Osteoblast (primary cell): ENCODE measurements around the gene SH3PXD2B. TPM values are rescaled to one million over a fixed set of nuclear protein-coding genes. Genes with fewer than 3 reads are reported as not detected.
"Not testable (repeated sequence)": the region's sequence is repeated elsewhere in the genome, so short reads cannot be mapped to it uniquely, and the experiment has no call there.

Source experiments
- DNase-seq: peaks from one replicate; pipeline ENCODE4 v3.0.0; 2011; ENCODE audit warnings: low spot score, mixed read lengths; ENCODE audit not compliant: insufficient read length; ENCODE audit errors: missing footprints
- H2AFZ ChIP-seq: 2 replicates; pipeline ENCODE4 v1.6.0; 2011; ENCODE audit warnings: mild to moderate bottlenecking, low read length
- H3K27ac ChIP-seq: 2 replicates; pipeline ENCODE4 v1.5.1; 2011; ENCODE audit warnings: mild to moderate bottlenecking, low read depth, low read length, moderate library complexity
- H3K27me3 ChIP-seq: 2 replicates; pipeline ENCODE4 v1.6.0; 2012; ENCODE audit warnings: mild to moderate bottlenecking, control low read depth, inconsistent platforms, low read length, moderate library complexity; ENCODE audit not compliant: insufficient read depth
- H3K36me3 ChIP-seq: 2 replicates; pipeline ENCODE4 v1.5.1; 2011; ENCODE audit warnings: mild to moderate bottlenecking, low read length, control low read depth, moderate library complexity; ENCODE audit not compliant: insufficient read depth
- H3K4me1 ChIP-seq: 2 replicates; pipeline ENCODE4 v1.5.1; 2011; ENCODE audit warnings: mild to moderate bottlenecking, low read length, control low read depth, moderate library complexity; ENCODE audit not compliant: insufficient read depth
- H3K4me2 ChIP-seq: 2 replicates; pipeline ENCODE4 v1.6.0; 2011; ENCODE audit warnings: mild to moderate bottlenecking, low read length; ENCODE audit not compliant: insufficient read depth
- H3K4me3 ChIP-seq: fragments of 200-600 bp; sonication (generic); 3 replicates; pipeline ENCODE4 v1.5.1; 2012; ENCODE audit warnings: mild to moderate bottlenecking, low read length, inconsistent platforms; ENCODE audit not compliant: insufficient read depth
- H3K79me2 ChIP-seq: 2 replicates; pipeline ENCODE4 v1.6.0; 2012; ENCODE audit warnings: mild to moderate bottlenecking, low read length, control low read depth, inconsistent platforms; ENCODE audit not compliant: insufficient read depth
- H3K9me3 ChIP-seq: 2 replicates; pipeline ENCODE4 v1.5.1; 2011; ENCODE audit warnings: low read depth, low read length, control low read depth
- H4K20me1 ChIP-seq: 2 replicates; pipeline ENCODE4 v1.6.0; 2012; ENCODE audit warnings: mild to moderate bottlenecking, low read length, control low read depth; ENCODE audit not compliant: insufficient read depth
- CTCF ChIP-seq: IDR thresholded peaks from 2 replicates; pipeline ENCODE4 v1.5.1; 2011; ENCODE audit warnings: mild to moderate bottlenecking, low read depth, low read length, moderate library complexity; ENCODE audit errors: extremely low read depth
- total RNA-seq: library from RNA; depleted of rRNA; stranded (reverse); fragments of >200 nt; gene quantifications from 2 replicates; pipeline ENCODE4 v1.2.3, GENCODE V29; 2012

Gene SH3PXD2B
- total RNA-seq, 1 donor = 58.3 TPM

DNA sequence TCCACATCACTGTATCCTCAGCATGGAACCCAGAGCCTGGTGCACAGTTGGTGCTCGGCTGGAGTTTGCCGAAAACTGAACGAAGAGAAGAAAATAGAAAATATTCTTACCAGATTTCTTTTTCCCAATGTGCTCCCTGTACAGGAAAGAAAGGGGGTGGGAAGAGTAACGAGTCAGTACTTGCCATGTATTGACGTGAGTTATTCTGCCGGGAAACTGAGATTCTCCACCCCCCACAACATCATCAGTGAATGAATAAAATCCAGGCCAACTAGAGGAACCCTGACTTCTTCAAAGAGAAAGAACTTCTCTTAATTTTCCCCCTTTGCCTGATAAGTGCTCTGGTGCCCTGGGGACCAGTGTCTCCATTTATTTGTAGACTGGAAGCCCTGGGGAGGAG, 80.6 kb downstream of the SH3PXD2B start:
- Histone ChIP-seq H2AFZ (no peak overlapping the region), H3K4me3 (no peak overlapping the region), H3K27me3 (no peaks in the 10 kb centered on the region), H3K4me1 (no peaks in the 10 kb centered on the region), H4K20me1 (peaks cover 12% of the 10 kb centered on the region), H3K36me3 (peaks cover 31% of the 10 kb centered on the region), H3K27ac (no peak overlapping the region), H3K9me3 (no peaks in the 10 kb centered on the region), H3K79me2 (no peaks in the 10 kb centered on the region), H3K4me2 (no peak overlapping the region)
- no peak for DNase-seq
- no peak for TF ChIP-seq CTCF

GRCh38 chr5:172371684-172372083, 82.6 kb downstream of the SH3PXD2B start:
- Histone ChIP-seq H2AFZ (no peak overlapping the region), H3K36me3 (peaks cover 31% of the 10 kb centered on the region), H3K27me3 (no peaks in the 10 kb centered on the region), H3K9me3 (no peaks in the 10 kb centered on the region), H3K27ac (no peak overlapping the region), H4K20me1 (peaks cover 8% of the 10 kb centered on the region), H3K4me2 (no peak overlapping the region), H3K4me3 (no peak overlapping the region), H3K79me2 (no peaks in the 10 kb centered on the region), H3K4me1 (no peaks in the 10 kb centered on the region)
- TF ChIP-seq CTCF = no peak
- DNase-seq = no peak

- peak; percentile 76 for DNase-seq
- Histone ChIP-seq H3K79me2 (no peaks in the 10 kb centered on the region), H3K4me1 (no peaks in the 10 kb centered on the region), H3K9me3 (no peaks in the 10 kb centered on the region), H3K4me3 (no peak overlapping the region), H3K36me3 (peaks cover 28% of the 10 kb centered on the region), H3K4me2 (no peak overlapping the region), H2AFZ (no peak overlapping the region), H4K20me1 (peaks cover 8% of the 10 kb centered on the region), H3K27me3 (no peaks in the 10 kb centered on the region), H3K27ac (no peak overlapping the region)
- peak; percentile 70 for TF ChIP-seq CTCF
Measured at GRCh38 chr5:172370648-172371545, 83.4 kb downstream of the SH3PXD2B start.

DNA sequence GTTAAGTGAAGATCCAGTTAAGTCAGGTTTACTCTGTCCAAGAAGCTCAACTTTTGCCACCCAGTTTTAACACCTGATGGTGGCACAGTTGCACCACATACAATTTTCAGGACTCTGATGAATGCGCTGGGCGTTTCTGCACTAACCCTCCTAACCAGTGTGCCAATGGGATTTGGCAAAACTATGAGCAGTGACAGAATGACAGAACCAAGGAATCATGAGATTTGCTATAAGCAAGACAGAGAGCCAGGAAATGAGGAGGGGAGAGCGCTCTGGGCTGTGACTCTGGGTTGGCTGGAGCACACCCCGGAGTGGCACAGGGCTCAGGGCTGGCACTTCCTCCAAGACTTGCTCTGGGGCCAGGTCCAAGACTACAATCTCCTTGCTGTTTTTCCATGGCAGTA, 84.1 kb downstream of the SH3PXD2B start:
- Histone ChIP-seq H2AFZ (no peak overlapping the region), H3K36me3 (peaks cover 29% of the 10 kb centered on the region), H3K27me3 (no peaks in the 10 kb centered on the region), H3K4me3 (no peak overlapping the region), H3K4me1 (no peaks in the 10 kb centered on the region), H3K79me2 (no peaks in the 10 kb centered on the region), H3K9me3 (no peaks in the 10 kb centered on the region), H3K4me2 (no peak overlapping the region), H4K20me1 (peaks cover 8% of the 10 kb centered on the region), H3K27ac (no peak overlapping the region)
- DNase-seq = no peak
- no peak for TF ChIP-seq CTCF

DNA sequence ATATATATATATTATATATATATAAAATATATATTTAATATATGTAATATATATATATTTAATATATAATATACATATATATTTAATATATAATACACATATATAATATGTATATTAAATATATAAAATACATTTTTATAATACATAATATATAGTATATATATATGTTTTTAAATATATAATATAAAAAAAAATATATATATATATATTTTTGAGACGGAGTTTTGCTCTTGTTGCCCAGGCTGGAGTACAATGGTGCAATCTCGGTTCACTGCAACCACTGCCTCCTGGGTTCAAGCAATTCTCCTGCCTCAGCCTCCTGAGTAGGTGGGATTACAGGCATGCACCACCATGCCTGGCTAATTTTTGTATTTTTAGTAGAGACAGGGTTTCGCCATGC, 85.6 kb downstream of the SH3PXD2B start:
- H2AFZ ChIP-seq, H3K4me1 ChIP-seq, H3K27ac ChIP-seq, H3K27me3 ChIP-seq, H3K9me3 ChIP-seq, DNase-seq, H3K4me2 ChIP-seq, H4K20me1 ChIP-seq, H3K4me3 ChIP-seq, H3K79me2 ChIP-seq: not testable (repeated sequence)
- peaks cover 32% of the 10 kb centered on the region for H3K36me3 ChIP-seq
